ENCODE measurements around the gene SPEF2. TPM values are rescaled to one million over a fixed set of nuclear protein-coding genes. Genes with fewer than 3 reads are reported as not detected.

The SPEF2 gene
- total RNA-seq, 1 donor from 2014 or later: 3.7 TPM

- Histone ChIP-seq H3K4me3 (ENCODE audit: low read length in 3 of 3) (peak overlapping the region in 1 of 3 donors; percentile 81), H3K27ac (ENCODE audit: low read depth, low read length) (no peak overlapping the region), H3K27me3 (ENCODE audit: control insufficient read depth in 3 of 3, insufficient read depth in 3 of 3, low read length in 3 of 3) (no peaks in the 10 kb centered on the region), H3K9ac (ENCODE audit: low read depth in 1 of 3, low read length in 3 of 3) (no peak overlapping the region), H3K36me3 (ENCODE audit: control insufficient read depth in 3 of 3, insufficient read depth in 3 of 3, low read length in 3 of 3) (no peaks in the 10 kb centered on the region), H3K9me3 (ENCODE audit: control insufficient read depth in 3 of 3, low read length in 3 of 3) (no peaks in the 10 kb centered on the region), H3K4me1 (ENCODE audit: control insufficient read depth in 3 of 3, insufficient read depth in 3 of 3, low read length in 3 of 3) (peaks cover 3 to 11% (median 5%) of the 10 kb centered on the region in 3 donors)
These were observed 1.1 kb downstream of the SPEF2 start for GRCh38 chr5:35618781-35619180.

- Histone ChIP-seq H3K9ac (ENCODE audit: low read depth in 1 of 3, low read length in 3 of 3) (no peak overlapping the region), H3K4me3 (ENCODE audit: low read length in 3 of 3) (no peak overlapping the region), H3K27me3 (ENCODE audit: control insufficient read depth in 3 of 3, insufficient read depth in 3 of 3, low read length in 3 of 3) (no peaks in the 10 kb centered on the region), H3K27ac (ENCODE audit: low read depth, low read length) (no peak overlapping the region), H3K9me3 (ENCODE audit: control insufficient read depth in 3 of 3, low read length in 3 of 3) (no peaks in the 10 kb centered on the region), H3K4me1 (ENCODE audit: control insufficient read depth in 3 of 3, insufficient read depth in 3 of 3, low read length in 3 of 3) (peaks cover 3 to 8% (median 4%) of the 10 kb centered on the region in 3 donors), H3K36me3 (ENCODE audit: control insufficient read depth in 3 of 3, insufficient read depth in 3 of 3, low read length in 3 of 3) (no peaks in the 10 kb centered on the region)
These were observed 5.3 kb downstream of the SPEF2 start for GRCh38 chr5:35622974-35623373.

- H3K9me3 ChIP-seq (ENCODE audit: control insufficient read depth in 3 of 3, low read length in 3 of 3): no peaks in the 10 kb centered on the region
- H3K36me3 ChIP-seq (ENCODE audit: control insufficient read depth in 3 of 3, insufficient read depth in 3 of 3, low read length in 3 of 3): no peaks in the 10 kb centered on the region
- no peak overlapping the region for H3K4me3 ChIP-seq (ENCODE audit: low read length in 3 of 3)
- H3K27me3 ChIP-seq (ENCODE audit: control insufficient read depth in 3 of 3, insufficient read depth in 3 of 3, low read length in 3 of 3): no peaks in the 10 kb centered on the region
- no peaks in the 10 kb centered on the region for H3K4me1 ChIP-seq (ENCODE audit: control insufficient read depth in 3 of 3, insufficient read depth in 3 of 3, low read length in 3 of 3)
- H3K9ac ChIP-seq (ENCODE audit: low read depth in 1 of 3, low read length in 3 of 3): no peak overlapping the region
- no peak overlapping the region for H3K27ac ChIP-seq (ENCODE audit: low read depth, low read length)
These were observed 6.3 kb downstream of the SPEF2 start for GRCh38 chr5:35623991-35624390.

- Histone ChIP-seq H3K27me3 (ENCODE audit: control insufficient read depth in 3 of 3, insufficient read depth in 3 of 3, low read length in 3 of 3) (no peaks in the 10 kb centered on the region), H3K36me3 (ENCODE audit: control insufficient read depth in 3 of 3, insufficient read depth in 3 of 3, low read length in 3 of 3) (peaks cover 0 to 2% (median 2%) of the 10 kb centered on the region in 3 donors), H3K4me3 (ENCODE audit: low read length in 3 of 3) (no peak overlapping the region), H3K9me3 (ENCODE audit: control insufficient read depth in 3 of 3, low read length in 3 of 3) (no peaks in the 10 kb centered on the region), H3K4me1 (ENCODE audit: control insufficient read depth in 3 of 3, insufficient read depth in 3 of 3, low read length in 3 of 3) (no peaks in the 10 kb centered on the region), H3K27ac (ENCODE audit: low read depth, low read length) (no peak overlapping the region), H3K9ac (ENCODE audit: low read depth in 1 of 3, low read length in 3 of 3) (no peak overlapping the region)
These were observed 8.4 kb downstream of the SPEF2 start for GRCh38 chr5:35626108-35626507.

GRCh38 chr5:35626553-35626952 is 8.9 kb downstream of the SPEF2 start:
- Histone ChIP-seq H3K36me3 (ENCODE audit: control insufficient read depth in 3 of 3, insufficient read depth in 3 of 3, low read length in 3 of 3) (peaks cover 0 to 2% (median 2%) of the 10 kb centered on the region in 3 donors), H3K27ac (ENCODE audit: low read depth, low read length) (no peak overlapping the region), H3K4me3 (ENCODE audit: low read length in 3 of 3) (no peak overlapping the region), H3K9ac (ENCODE audit: low read depth in 1 of 3, low read length in 3 of 3) (no peak overlapping the region), H3K9me3 (ENCODE audit: control insufficient read depth in 3 of 3, low read length in 3 of 3) (no peaks in the 10 kb centered on the region), H3K4me1 (ENCODE audit: control insufficient read depth in 3 of 3, insufficient read depth in 3 of 3, low read length in 3 of 3) (no peaks in the 10 kb centered on the region), H3K27me3 (ENCODE audit: control insufficient read depth in 3 of 3, insufficient read depth in 3 of 3, low read length in 3 of 3) (no peaks in the 10 kb centered on the region)

- H3K27me3 ChIP-seq (ENCODE audit: control insufficient read depth in 3 of 3, insufficient read depth in 3 of 3, low read length in 3 of 3): no peaks in the 10 kb centered on the region
- H3K9me3 ChIP-seq (ENCODE audit: control insufficient read depth in 3 of 3, low read length in 3 of 3): no peaks in the 10 kb centered on the region
- H3K4me1 ChIP-seq (ENCODE audit: control insufficient read depth in 3 of 3, insufficient read depth in 3 of 3, low read length in 3 of 3): no peaks in the 10 kb centered on the region
- no peak overlapping the region for H3K4me3 ChIP-seq (ENCODE audit: low read length in 3 of 3)
- H3K9ac ChIP-seq (ENCODE audit: low read depth in 1 of 3, low read length in 3 of 3): no peak overlapping the region
- no peak overlapping the region for H3K27ac ChIP-seq (ENCODE audit: low read depth, low read length)
- H3K36me3 ChIP-seq (ENCODE audit: control insufficient read depth in 3 of 3, insufficient read depth in 3 of 3, low read length in 3 of 3): peaks cover 0 to 5% (median 2%) of the 10 kb centered on the region in 3 donors
These were observed 16.7 kb downstream of the SPEF2 start for GRCh38 chr5:35634326-35634725.

GRCh38 chr5:35640623-35641022 is 23.0 kb downstream of the SPEF2 start:
- Histone ChIP-seq H3K36me3 (ENCODE audit: control insufficient read depth in 3 of 3, insufficient read depth in 3 of 3, low read length in 3 of 3) (no peaks in the 10 kb centered on the region), H3K9me3 (ENCODE audit: control insufficient read depth in 3 of 3, low read length in 3 of 3) (no peaks in the 10 kb centered on the region), H3K4me3 (ENCODE audit: low read length in 3 of 3) (no peak overlapping the region), H3K4me1 (ENCODE audit: control insufficient read depth in 3 of 3, insufficient read depth in 3 of 3, low read length in 3 of 3) (no peaks in the 10 kb centered on the region), H3K27me3 (ENCODE audit: control insufficient read depth in 3 of 3, insufficient read depth in 3 of 3, low read length in 3 of 3) (no peaks in the 10 kb centered on the region), H3K27ac (ENCODE audit: low read depth, low read length) (no peak overlapping the region), H3K9ac (ENCODE audit: low read depth in 1 of 3, low read length in 3 of 3) (no peak overlapping the region)

- no peak overlapping the region for H3K27ac ChIP-seq (ENCODE audit: low read depth, low read length)
- no peaks in the 10 kb centered on the region for H3K4me1 ChIP-seq (ENCODE audit: control insufficient read depth in 3 of 3, insufficient read depth in 3 of 3, low read length in 3 of 3)
- H3K36me3 ChIP-seq (ENCODE audit: control insufficient read depth in 3 of 3, insufficient read depth in 3 of 3, low read length in 3 of 3): no peaks in the 10 kb centered on the region
- no peak overlapping the region for H3K9ac ChIP-seq (ENCODE audit: low read depth in 1 of 3, low read length in 3 of 3)
- no peak overlapping the region for H3K4me3 ChIP-seq (ENCODE audit: low read length in 3 of 3)
- no peaks in the 10 kb centered on the region for H3K9me3 ChIP-seq (ENCODE audit: control insufficient read depth in 3 of 3, low read length in 3 of 3)
- no peaks in the 10 kb centered on the region for H3K27me3 ChIP-seq (ENCODE audit: control insufficient read depth in 3 of 3, insufficient read depth in 3 of 3, low read length in 3 of 3)
These were observed 26.9 kb downstream of the SPEF2 start for GRCh38 chr5:35644543-35644942.

- no peaks in the 10 kb centered on the region for H3K9me3 ChIP-seq (ENCODE audit: control insufficient read depth in 3 of 3, low read length in 3 of 3)
- H3K27ac ChIP-seq (ENCODE audit: low read depth, low read length): no peak overlapping the region
- no peaks in the 10 kb centered on the region for H3K36me3 ChIP-seq (ENCODE audit: control insufficient read depth in 3 of 3, insufficient read depth in 3 of 3, low read length in 3 of 3)
- H3K4me1 ChIP-seq (ENCODE audit: control insufficient read depth in 3 of 3, insufficient read depth in 3 of 3, low read length in 3 of 3): no peaks in the 10 kb centered on the region
- H3K9ac ChIP-seq (ENCODE audit: low read depth in 1 of 3, low read length in 3 of 3): no peak overlapping the region
- no peak overlapping the region for H3K4me3 ChIP-seq (ENCODE audit: low read length in 3 of 3)
- H3K27me3 ChIP-seq (ENCODE audit: control insufficient read depth in 3 of 3, insufficient read depth in 3 of 3, low read length in 3 of 3): no peaks in the 10 kb centered on the region
These were observed 29.5 kb downstream of the SPEF2 start for GRCh38 chr5:35647128-35647527.

- no peaks in the 10 kb centered on the region for H3K9me3 ChIP-seq (ENCODE audit: control insufficient read depth in 3 of 3, low read length in 3 of 3)
- H3K27me3 ChIP-seq (ENCODE audit: control insufficient read depth in 3 of 3, insufficient read depth in 3 of 3, low read length in 3 of 3): no peaks in the 10 kb centered on the region
- H3K9ac ChIP-seq (ENCODE audit: low read depth in 1 of 3, low read length in 3 of 3): no peak overlapping the region
- no peaks in the 10 kb centered on the region for H3K4me1 ChIP-seq (ENCODE audit: control insufficient read depth in 3 of 3, insufficient read depth in 3 of 3, low read length in 3 of 3)
- no peak overlapping the region for H3K4me3 ChIP-seq (ENCODE audit: low read length in 3 of 3)
- H3K36me3 ChIP-seq (ENCODE audit: control insufficient read depth in 3 of 3, insufficient read depth in 3 of 3, low read length in 3 of 3): no peaks in the 10 kb centered on the region
- H3K27ac ChIP-seq (ENCODE audit: low read depth, low read length): no peak overlapping the region
These were observed 30.0 kb downstream of the SPEF2 start for GRCh38 chr5:35647712-35648111.
